ENCODE measurements around the gene CEP170. TPM values are rescaled to one million over a fixed set of nuclear protein-coding genes. Genes with fewer than 3 reads are reported as not detected.
"Not testable (repeated sequence)": the region's sequence is repeated elsewhere in the genome, so short reads cannot be mapped to it uniquely, and the experiment has no call there.

CEP170 gene
- polyA plus RNA-seq, 3 donors: 55.0 to 62.9 (median 55.2) TPM

DNA sequence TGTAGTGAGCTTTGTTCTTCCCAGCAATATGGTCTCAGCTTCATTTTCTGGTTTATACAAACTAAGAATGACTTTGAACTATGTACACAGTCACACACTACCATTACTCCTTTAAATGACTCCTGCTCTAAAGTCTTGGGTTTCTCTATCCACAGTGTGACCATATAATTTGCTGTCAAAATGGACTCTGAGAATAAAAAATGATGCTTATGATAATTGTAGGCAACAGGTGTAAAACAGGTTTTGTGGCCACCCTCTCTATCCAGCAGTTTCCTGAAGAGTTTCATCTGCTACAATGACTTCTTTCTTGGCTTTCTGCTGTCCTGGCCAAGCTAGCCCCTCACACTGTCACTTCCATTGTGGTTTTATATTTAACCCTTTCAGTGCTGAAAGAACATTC lies 71.4 kb downstream of the CEP170 start:
- DNase-seq (ENCODE audit: low read depth in 3 of 3, low spot score in 2 of 3): not testable (repeated sequence)

DNA sequence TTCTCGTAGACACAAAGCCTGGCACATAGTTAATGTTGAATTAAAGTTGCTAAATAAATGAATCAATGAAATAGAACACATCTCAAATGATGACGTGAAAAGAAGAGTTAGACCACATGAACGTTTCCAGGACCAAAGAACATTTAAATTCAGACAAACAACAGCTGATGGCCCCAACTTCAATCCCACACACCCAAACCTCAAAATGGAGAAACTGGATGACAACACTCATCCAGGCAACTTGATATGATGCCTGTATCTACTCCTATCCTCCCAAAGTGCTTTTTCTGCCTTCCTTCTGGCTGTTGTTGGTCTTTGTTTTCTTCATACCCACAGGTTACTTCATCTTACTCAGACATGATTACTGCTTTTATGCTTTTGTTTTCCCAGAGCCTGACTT lies 71.9 kb downstream of the CEP170 start:
- not testable (repeated sequence) for DNase-seq (ENCODE audit: low read depth in 3 of 3, low spot score in 2 of 3)

DNA sequence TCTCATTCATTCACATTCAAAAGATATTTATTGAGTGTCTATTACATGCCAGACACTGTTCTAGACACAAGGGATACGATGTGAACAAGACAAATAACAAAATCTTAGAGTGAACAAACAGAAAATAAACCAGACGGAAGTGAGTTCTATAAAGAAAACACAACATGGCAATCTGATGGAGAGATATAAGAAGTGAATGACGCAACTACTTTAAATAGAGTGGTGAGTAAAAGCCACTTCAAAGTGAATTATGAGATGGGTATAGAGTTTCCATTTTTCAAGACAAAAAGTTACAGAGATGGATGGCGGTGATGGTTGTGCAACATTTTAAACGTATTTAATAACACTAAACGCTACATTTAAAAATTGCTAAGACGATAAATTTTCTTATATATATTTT lies 75.4 kb downstream of the CEP170 start:
- no peak for DNase-seq (ENCODE audit: low read depth in 3 of 3, low spot score in 2 of 3)

DNA sequence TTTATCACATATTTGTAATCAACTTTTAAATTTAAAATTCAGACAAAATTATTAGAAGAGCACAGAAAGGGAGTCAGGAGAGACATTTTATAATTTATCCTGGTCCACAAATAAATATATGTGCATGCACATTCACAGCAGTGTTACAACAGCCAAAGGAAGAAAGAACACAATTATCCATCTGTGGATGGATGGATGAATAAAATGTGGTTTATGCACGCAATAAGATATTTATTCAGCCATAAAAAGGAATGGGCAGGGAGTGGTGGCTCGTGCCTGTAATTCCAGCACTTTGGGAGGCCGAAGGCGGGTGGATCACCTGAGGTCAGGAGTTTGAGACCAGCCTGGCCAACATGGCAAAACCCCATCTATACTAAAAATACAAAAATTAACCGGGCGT lies 77.3 kb downstream of the CEP170 start:
- not testable (repeated sequence) for DNase-seq (ENCODE audit: low read depth in 3 of 3, low spot score in 2 of 3)

DNA sequence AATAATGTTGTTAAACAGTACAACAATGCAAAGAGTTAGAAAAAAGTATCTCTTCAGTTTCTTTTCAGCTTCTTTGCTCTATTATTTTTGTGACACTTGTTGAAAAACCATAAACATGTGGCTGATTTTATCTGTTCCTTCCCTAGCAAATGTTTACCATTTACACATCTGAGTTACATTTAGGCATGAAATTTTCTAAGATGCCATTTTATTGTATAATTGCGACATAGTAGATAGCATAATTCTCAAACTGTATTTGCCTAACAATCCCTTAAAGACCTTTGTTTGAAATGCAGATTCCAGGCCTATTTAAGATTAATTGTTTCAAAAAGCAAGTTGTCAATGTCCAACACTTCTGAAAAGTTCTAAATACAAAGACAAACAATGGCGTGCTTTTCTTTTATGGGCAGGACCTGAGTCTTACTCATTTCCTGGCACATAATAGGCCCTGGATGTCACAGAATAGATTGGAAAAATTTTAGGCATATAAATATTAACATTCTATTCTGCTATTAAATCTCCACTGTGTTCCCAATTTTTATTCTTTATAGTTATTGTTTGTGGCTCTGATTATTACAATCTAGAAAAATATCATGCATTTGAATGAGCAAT lies 81.2 kb downstream of the CEP170 start:
- not testable (repeated sequence) for DNase-seq (ENCODE audit: low read depth in 3 of 3, low spot score in 2 of 3)

DNA sequence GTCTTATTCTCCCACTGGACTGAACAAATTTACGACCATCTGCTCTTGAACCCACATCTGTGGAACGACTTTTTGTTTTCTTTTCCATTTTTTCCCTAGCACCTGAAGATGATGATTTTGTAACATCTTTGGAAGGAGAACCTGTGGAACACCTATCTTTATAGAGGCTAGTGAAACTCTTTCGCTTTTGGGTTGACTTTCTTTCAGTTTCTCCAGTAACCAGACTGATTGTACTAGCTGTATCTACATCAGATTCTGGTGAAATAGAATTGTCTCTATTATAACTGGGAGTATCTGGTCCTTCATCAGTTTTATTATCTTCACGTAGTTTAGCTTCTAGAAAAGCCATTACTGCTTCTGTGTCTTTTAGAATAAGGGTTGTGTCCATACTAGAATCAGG lies 90.2 kb downstream of the CEP170 start:
- not testable (repeated sequence) for DNase-seq (ENCODE audit: low read depth in 3 of 3, low spot score in 2 of 3)

DNA sequence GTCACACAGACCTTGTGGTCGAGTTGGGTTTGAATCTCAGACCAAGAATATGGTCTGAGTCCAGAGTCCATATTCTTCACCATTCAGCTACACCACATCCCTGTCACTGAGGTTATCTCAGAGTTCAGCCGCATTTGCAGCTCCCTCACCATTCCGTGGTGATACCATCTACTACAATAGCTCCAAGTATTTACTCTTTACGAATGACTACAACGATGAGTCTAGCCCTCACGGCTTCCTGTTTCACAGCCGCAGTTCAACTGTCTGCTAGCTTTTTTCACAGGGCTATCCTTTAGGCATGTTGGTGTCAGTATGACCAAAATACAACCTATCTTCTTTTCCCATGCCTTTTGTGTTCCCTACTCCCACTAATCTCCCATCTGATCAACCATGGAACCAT lies 104.2 kb downstream of the CEP170 start:
- not testable (repeated sequence) for DNase-seq (ENCODE audit: low read depth in 3 of 3, low spot score in 2 of 3)

DNA sequence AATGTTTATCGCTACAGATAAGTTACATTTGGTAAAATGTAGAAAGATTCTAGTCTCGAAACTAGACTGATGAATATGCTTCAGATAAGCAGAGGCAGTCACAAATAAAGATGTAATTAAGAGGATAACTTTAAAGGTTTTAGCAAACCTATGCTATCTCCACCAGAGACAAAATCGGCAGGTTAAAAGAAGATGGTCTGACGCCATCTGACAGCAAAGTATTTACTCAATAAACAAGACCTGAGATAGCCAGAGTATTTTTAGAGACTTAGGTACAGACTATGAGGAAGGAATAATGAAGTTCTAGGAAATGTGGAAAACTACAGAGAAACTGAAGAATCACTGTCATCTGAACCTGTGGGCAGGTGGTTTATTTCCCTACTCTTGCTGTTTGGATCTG lies 106.0 kb downstream of the CEP170 start:
- not testable (repeated sequence) for DNase-seq (ENCODE audit: low read depth in 3 of 3, low spot score in 2 of 3)

DNA sequence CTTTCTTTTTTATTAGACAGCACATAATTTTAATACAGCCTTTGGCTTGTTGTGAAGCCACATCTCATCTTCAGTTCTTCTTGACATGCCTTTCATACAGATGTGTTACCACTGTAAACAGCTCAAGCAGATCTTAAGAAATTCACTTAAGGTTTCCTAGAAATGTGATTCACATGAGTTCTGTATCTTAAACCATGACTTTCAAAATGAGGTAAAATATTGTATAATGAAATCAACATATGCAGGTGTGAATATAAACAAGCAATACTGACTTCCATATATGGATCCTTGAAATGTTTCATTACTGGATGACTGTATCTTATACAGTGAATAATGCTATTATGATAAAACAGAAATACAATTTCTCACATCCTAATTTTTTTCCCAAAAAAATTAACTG lies 107.7 kb downstream of the CEP170 start:
- not testable (repeated sequence) for DNase-seq (ENCODE audit: low read depth in 3 of 3, low spot score in 2 of 3)

DNA sequence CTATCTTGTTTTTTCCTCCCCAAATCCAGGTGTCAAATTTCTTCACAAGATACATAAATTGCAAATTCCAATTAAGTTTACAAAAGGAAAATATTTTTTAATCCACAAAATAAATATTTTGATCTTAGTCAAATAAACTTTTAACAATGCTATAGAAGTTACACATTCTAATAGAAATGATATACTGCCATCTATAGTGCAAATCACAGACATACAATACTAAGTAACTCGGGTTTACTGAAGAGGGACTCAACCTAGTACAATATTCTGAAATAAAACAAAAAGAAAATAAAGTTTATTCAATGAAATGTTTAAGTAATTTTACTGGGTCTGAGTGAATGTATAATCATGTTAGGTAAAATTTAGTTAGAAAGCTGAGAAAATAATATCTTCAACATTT lies 114.6 kb downstream of the CEP170 start:
- not testable (repeated sequence) for DNase-seq (ENCODE audit: low read depth in 3 of 3, low spot score in 2 of 3)

DNA sequence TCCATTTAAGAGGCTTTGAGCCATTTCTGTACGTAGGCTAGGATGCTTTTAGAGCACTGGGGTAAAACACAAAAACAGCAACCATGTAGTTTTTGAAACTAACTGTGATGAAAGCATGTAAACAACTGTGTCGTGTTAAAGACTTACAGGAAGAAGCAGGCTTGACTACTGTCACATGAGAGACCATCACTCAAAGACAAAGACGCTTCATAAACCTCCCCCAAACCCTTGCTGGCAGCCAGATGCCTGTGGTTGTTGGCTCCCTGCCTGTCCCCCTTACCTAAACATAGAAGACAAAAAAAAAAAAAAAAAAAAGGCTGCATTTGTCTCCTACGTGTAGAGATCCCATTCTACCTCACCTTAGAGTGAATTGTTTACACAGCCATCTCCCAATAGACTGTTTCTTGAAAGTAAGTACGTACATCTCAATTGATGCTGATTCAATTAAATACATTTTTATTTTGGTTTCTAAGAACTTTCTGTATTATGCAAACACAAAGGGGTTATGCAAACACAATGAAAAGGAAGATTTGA lies 132.1 kb downstream of the CEP170 start:
- not testable (repeated sequence) for DNase-seq (ENCODE audit: low read depth in 3 of 3, low spot score in 2 of 3)

DNA sequence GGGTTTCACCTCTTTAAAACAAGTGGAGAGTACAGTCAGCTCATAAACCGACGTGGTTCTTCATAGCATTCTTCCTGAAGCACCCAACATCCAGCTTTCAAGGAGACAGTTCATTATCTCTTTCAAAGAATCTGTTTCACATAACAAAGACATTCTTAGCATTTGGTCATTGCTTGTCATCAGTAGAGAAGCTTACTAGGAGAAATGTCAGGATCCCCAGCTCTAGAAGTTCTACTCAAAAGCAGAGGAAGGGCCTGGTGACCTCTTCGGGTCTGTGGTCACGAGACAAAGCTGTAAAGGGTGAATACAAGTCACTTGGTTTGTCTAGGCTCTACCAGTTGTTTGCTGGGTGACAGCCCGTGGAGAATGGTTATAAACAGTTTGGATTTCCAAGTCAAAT lies 133.1 kb downstream of the CEP170 start:
- DNase-seq (ENCODE audit: low read depth in 3 of 3, low spot score in 2 of 3): not testable (repeated sequence)

DNA sequence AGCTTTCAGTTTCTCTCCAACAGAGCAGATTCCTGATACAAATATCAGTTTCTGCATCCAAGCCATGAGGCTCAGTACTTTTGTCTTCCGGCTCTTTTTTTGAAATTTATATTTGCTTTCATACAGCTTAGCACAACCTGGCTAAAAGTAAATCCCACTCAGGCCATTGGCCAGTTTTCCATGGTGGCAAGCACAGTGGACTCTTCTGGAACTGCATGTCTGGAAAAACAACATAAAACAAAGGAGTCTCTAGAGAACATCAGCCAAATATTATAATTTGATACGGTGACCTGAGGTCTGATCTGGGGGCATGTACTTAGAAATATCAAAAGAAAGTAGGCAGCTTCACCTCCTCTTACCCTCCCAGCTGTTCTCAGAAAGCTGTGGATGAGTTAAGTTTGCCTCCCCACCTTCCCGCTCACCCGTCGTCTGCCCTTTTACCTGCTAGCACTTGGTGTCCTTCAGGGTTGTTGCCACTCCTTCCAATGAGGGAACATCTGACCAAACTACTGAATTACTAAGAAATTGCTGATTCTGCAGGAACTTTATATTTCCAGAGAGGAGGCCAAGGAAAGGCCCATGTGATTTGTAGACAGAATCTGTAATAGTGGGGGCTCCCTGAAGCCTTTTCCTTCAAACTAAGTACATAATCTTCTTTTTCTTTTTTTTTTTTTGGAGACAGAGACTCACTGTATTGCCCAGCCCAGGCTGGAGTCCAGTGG lies 136.3 kb downstream of the CEP170 start:
- not testable (repeated sequence) for DNase-seq (ENCODE audit: low read depth in 3 of 3, low spot score in 2 of 3)

DNA sequence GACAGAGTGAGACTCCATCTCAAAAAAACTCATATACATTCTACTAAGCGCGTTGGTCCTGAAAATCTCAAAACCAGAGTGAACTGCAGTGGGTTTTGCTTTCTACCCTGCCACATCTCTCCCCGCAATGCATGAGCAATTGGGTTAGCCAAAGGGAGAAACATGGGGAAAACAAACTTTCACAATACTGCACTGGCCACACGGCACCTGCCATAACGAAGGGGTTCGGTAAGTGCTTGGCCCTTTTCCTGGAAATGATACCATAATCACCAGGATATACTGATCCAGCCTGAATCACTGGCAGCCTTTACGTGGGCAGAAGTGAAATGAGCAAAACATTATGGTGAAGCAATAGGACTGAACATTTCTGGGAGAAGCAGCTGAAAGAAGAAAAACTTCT lies 138.9 kb downstream of the CEP170 start:
- DNase-seq (ENCODE audit: low read depth in 3 of 3, low spot score in 2 of 3): not testable (repeated sequence)

DNA sequence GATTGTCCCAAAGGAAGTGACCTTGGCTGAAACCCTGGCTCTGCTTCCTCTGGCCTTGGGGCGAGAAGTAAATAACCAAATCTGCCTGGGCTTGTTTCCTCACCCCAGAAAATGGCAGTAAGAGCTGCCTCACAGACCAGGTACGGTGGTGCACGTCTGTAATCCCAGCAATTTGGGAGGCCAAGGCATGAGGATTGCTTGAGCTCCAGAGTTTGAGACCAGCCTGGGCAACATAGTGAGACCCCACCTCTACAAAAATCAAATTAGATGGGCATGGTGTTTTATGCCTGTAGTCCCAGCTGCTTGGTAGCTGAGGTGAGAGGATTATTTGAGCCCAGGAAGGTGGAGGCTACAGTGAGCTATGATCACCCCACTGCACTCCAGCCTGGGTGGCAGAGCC lies 140.3 kb downstream of the CEP170 start:
- not testable (repeated sequence) for DNase-seq (ENCODE audit: low read depth in 3 of 3, low spot score in 2 of 3)

DNA sequence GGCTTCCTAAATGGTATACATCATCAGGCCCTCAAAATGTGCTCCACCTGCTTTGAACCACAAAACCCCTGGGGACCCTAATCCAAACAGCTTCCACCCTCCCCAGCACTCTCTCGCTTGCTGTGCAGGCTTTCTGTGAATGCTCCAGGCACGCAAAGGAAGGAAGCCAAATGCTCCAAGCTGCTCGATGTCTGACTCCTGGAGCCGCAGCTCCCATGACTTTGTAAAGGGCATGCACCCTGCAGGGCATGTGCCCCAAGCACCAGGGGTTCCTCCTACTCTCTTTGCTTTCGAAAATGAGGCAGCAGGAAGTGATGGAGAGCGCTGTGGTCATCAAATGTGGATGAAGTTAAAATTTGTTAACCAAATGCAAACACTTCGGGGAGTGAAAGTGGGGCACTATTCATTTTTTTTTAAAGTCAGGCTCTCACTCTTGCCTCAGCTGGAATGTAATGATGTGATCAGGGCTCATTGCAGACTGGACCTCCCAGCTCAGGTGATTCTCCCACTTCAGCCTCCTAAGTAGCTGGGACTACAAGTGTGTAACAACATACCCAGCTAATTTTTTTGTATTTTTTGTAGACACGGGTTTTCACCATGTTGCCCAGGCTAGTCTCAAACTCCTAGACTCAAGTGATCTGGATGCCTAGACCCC lies 140.9 kb downstream of the CEP170 start:
- DNase-seq (ENCODE audit: low read depth in 3 of 3, low spot score in 2 of 3): not testable (repeated sequence)

DNA sequence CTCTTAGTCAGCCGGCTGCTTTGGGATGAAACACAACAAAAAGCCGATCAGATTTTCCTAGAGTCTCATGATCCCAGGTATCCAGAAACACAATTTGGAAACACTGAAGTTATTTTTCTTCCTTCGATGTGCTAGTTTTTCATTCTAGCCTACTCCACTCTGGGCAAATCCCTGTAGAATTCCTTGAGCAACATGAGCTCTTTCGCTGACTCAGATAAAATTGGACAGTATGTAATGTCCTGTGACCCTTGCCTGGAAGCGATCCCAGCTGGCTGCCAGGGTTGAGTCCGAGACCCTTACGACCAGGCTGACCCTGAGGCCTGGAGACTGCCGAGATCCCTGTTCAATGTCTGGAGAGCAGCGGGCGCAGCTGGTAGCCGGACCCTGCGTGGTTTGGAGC lies 147.9 kb downstream of the CEP170 start:
- DNase-seq (ENCODE audit: low read depth in 3 of 3, low spot score in 2 of 3): not testable (repeated sequence)

DNA sequence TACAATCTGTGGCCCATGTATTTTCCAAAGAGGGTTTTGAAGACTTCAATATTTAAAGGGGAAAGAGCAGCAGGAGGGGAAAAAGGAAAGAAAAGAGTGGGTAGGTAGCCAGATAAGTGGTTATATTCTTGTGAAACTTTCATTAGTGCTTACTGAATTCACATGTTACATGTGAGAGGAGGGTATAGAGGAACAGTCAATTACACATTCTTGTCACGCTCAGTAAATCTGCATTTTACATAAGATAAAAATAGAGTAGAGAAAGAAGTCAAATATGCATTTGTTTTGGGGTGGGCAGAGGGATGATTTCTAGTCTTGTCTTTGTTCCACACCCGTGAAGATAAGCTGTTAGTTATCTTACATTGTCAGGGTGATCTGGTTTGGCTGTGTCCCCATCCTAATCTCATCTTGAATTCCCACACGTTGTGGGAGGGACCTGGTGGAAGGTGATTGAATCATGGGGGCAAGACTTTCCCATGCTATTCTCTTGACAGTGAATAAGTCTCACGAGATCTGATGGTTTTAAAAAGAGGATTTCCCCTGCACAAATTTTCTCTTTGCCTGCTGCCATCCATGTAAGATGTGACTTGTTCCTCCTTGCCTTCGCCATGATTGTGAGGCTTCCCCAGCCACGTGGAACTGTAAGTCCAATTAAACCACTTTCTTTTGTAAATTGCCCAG lies 149.3 kb downstream of the CEP170 start:
- not testable (repeated sequence) for DNase-seq (ENCODE audit: low read depth in 3 of 3, low spot score in 2 of 3)

DNA sequence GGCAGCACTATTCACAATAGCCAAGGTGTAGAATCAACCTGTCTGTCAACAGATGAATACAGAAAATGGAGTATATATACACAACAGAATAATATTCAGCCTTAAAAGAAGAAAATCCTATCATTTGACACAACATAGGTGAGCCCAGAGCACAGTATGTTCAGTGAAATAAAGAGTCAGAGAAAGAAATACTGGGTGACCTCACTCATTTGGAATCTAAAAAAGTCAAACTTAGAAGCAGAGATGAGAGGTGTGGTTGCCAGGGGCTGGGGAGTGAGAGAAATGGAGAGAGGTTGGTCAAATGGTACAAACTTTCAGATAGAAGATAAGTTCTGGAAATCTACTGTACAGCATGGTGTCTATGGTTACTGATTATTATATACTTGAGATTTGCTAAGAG lies 150.0 kb downstream of the CEP170 start:
- not testable (repeated sequence) for DNase-seq (ENCODE audit: low read depth in 3 of 3, low spot score in 2 of 3)

DNA sequence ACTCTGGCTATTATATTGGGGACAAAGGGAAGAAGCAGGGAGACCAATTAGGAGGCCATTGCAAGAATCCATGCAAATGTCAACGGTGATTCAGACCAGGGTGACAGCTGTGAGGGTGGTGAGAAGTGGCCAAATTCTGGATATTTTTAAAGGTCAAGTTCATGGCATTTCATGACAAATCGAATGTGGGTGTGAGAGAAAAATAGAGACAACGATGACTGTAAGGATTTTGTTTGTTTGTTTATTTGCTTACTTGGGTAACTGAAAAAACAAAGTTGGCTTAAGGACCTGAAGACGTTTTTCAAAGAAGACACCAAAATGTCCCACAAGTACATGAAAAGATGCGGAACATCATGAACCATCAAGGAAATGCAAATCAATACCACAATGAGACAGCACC lies 150.6 kb downstream of the CEP170 start:
- not testable (repeated sequence) for DNase-seq (ENCODE audit: low read depth in 3 of 3, low spot score in 2 of 3)

DNA sequence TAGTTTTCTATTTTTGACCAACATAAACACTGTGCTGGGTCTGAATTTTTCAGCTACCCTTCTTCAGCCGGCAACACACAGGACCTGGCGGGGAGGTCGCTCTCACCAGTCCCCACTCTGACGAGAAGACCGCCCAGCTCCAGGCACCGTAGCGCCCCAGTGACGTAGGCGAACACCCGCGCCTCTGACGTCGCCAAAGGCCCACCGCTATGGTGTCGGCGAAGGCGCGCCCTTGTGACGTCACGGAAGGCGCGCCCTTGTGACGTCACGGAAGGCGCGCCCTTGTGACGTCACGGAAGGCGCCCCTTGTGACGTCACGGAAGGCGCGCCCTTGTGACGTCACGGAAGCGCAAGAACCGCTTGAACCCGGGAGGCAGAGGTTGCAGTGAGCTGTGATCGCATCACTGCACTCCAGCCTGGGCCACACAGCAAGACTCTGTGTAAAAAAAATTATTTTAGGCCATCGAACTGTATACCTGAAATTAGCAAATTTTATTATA lies 153.5 kb downstream of the CEP170 start:
- peak in 2 of 3 donors; percentile 7 to 31 for DNase-seq (ENCODE audit: low read depth in 3 of 3, low spot score in 2 of 3)

Data from right renal cortex interstitium (tissue), 3 donors.